HS-5 (cell line): ENCODE results near the gene BTRC.
"Not testable (repeated sequence)": the region's sequence is repeated elsewhere in the genome, so short reads cannot be mapped to it uniquely, and the experiment has no call there.

ENCODE experiments used
- DNase-seq: peaks from one replicate; pipeline ENCODE4 v3.0.0-alpha.2; 2012; ENCODE audit warnings: low read depth

Gene BTRC

GRCh38 chr10:101386659-101387259 lies 32.8 kb downstream of the BTRC start:
- DNase-seq: no peak

GRCh38 chr10:101388676-101389276 lies 34.8 kb downstream of the BTRC start:
- no peak for DNase-seq

- DNase-seq: not testable (repeated sequence)
Observed at GRCh38 chr10:101389532-101389931, 35.6 kb downstream of the BTRC start.

GRCh38 chr10:101389986-101390531 lies 36.1 kb downstream of the BTRC start:
- no peak for DNase-seq

- DNase-seq: no peak
Observed at GRCh38 chr10:101393378-101393777, 39.4 kb downstream of the BTRC start.

- DNase-seq: no peak
Observed at GRCh38 chr10:101394524-101395133, 40.7 kb downstream of the BTRC start.

GRCh38 chr10:101397140-101397539 lies 43.2 kb downstream of the BTRC start:
- DNase-seq: peak; percentile 9

GRCh38 chr10:101400585-101400984 lies 46.6 kb downstream of the BTRC start:
- DNase-seq: no peak

- DNase-seq: no peak
Observed at GRCh38 chr10:101402711-101403110, 48.7 kb downstream of the BTRC start.

GRCh38 chr10:101403161-101403560 lies 49.2 kb downstream of the BTRC start:
- DNase-seq: no peak

GRCh38 chr10:101405001-101405400 lies 51.0 kb downstream of the BTRC start:
- no peak for DNase-seq

- no peak for DNase-seq
Observed at GRCh38 chr10:101411598-101411997, 57.6 kb downstream of the BTRC start.

GRCh38 chr10:101414034-101414433 lies 60.1 kb downstream of the BTRC start:
- DNase-seq: no peak

- no peak for DNase-seq
Observed at GRCh38 chr10:101415884-101416283, 61.9 kb downstream of the BTRC start.

GRCh38 chr10:101421967-101422366 lies 68.0 kb downstream of the BTRC start:
- DNase-seq: not testable (repeated sequence)

- DNase-seq: no peak
Observed at GRCh38 chr10:101425535-101425934, 71.6 kb downstream of the BTRC start.

GRCh38 chr10:101428036-101428435 lies 74.1 kb downstream of the BTRC start:
- no peak for DNase-seq

- DNase-seq: no peak
Observed at GRCh38 chr10:101429423-101429822, 75.5 kb downstream of the BTRC start.

GRCh38 chr10:101436302-101436701 lies 82.3 kb downstream of the BTRC start:
- DNase-seq: no peak

- DNase-seq: no peak
Observed at GRCh38 chr10:101438881-101439391, 85.0 kb downstream of the BTRC start.

- DNase-seq: peak; percentile 2
Observed at GRCh38 chr10:101441541-101442455, 87.8 kb downstream of the BTRC start.

- no peak for DNase-seq
Observed at GRCh38 chr10:101442456-101442800, 88.5 kb downstream of the BTRC start.
